SK-N-SH (cell line): ENCODE measurements around the gene ERGIC1. TPM values are rescaled to one million over a fixed set of nuclear protein-coding genes. Genes with fewer than 3 reads are reported as not detected.

Experiments used
- CTCF ChIA-PET: fragments of 300-600, 350-600 bp; formaldehyde crosslinking; extraction: SDS; loops from one replicate; lab custom pipeline; 2021; lab: Yijun Ruan, JAX
- POLR2A ChIA-PET: fragments of 350-600 bp; sonication (Branson Sonifier 250); formaldehyde crosslinking; extraction: SDS; loops from one replicate; lab custom pipeline; 2020; ENCODE audit warnings: antibody characterized with exemption, inconsistent platforms; lab: Yijun Ruan, JAX
- DNase-seq: peaks from one replicate; pipeline ENCODE4 v3.0.0; 2012
- H2AFZ ChIP-seq: fragments of 200-600 bp; sonication (generic); 2 replicates; pipeline ENCODE4 v1.8.1; 2016; ENCODE audit warnings: antibody characterized with exemption, mild to moderate bottlenecking, low read depth
- H3F3A ChIP-seq: fragments of 200-600 bp; sonication (generic); replicated peaks from 2 replicates; pipeline ENCODE3; 2016; ENCODE audit warnings: antibody characterized with exemption, mild to moderate bottlenecking; ENCODE audit not compliant: insufficient read depth
- H3K27ac ChIP-seq, 2 experiments: fragments of 200-500 bp in 1 of 2; fragments of 200-600 bp in 1 of 2; sonication (Bioruptor generic) in 1 of 2; sonication (generic), shearing (Covaris generic) in 1 of 2; 2 replicates each; pipeline versions ENCODE4 v1.5.1 to v1.6.1; 2014 to 2016; ENCODE audit warnings: low read depth in 2 of 2, inconsistent platforms in 1 of 2, low read length in 1 of 2, mild to moderate bottlenecking in 1 of 2, mixed read lengths in 1 of 2
- H3K27me3 ChIP-seq: fragments of 200-600 bp; sonication (generic), shearing (Covaris generic); 2 replicates; pipeline ENCODE4 v1.6.1; 2016; ENCODE audit warnings: mixed run types; ENCODE audit not compliant: insufficient read depth
- H3K36me3 ChIP-seq, 2 experiments: fragments of 200-500 bp in 1 of 2; fragments of 200-600 bp in 1 of 2; sonication (Bioruptor generic) in 1 of 2; sonication (generic) in 1 of 2; replicated peaks in 1 of 2; 2 replicates each; pipeline versions ENCODE3 to v1.5.1; 2014 to 2016; ENCODE audit warnings: low read length in 1 of 2, mild to moderate bottlenecking in 1 of 2; ENCODE audit not compliant: insufficient read depth in 2 of 2, control insufficient read depth in 1 of 2
- H3K4me1 ChIP-seq, 2 experiments: fragments of 200-500 bp in 1 of 2; fragments of 200-600 bp in 1 of 2; sonication (Bioruptor generic) in 1 of 2; sonication (generic), shearing (Covaris generic) in 1 of 2; 2 replicates each; pipeline versions ENCODE4 v1.5.1 to v1.6.1; 2014 to 2016; ENCODE audit warnings: low read depth in 1 of 2, low read length in 1 of 2, mixed run types in 1 of 2; ENCODE audit not compliant: insufficient read depth in 2 of 2, control insufficient read depth in 1 of 2
- H3K4me2 ChIP-seq: fragments of 200-600 bp; sonication (generic), shearing (Covaris generic); 2 replicates; pipeline ENCODE4 v1.6.1; 2017; ENCODE audit warnings: mixed run types
- H3K4me3 ChIP-seq, 2 experiments: fragments of 200-500 bp in 1 of 2; fragments of 200-600 bp in 1 of 2; sonication (Bioruptor generic) in 1 of 2; sonication (generic), shearing (Covaris generic) in 1 of 2; 2 replicates each; pipeline versions ENCODE4 v1.5.1 to v1.8.1; 2014 to 2016; ENCODE audit warnings: low read depth in 2 of 2, inconsistent platforms in 1 of 2, low read length in 1 of 2, mild to moderate bottlenecking in 1 of 2, mixed read lengths in 1 of 2, moderate library complexity in 1 of 2
- H3K79me2 ChIP-seq: fragments of 200-600 bp; sonication (generic); 2 replicates; pipeline ENCODE4 v1.8.1; 2017; ENCODE audit warnings: mild to moderate bottlenecking; ENCODE audit not compliant: insufficient read depth
- H3K9ac ChIP-seq: fragments of 200-600 bp; sonication (generic); 2 replicates; pipeline ENCODE4 v1.6.1; 2017; ENCODE audit warnings: mixed run types
- H3K9me2 ChIP-seq: fragments of 200-600 bp; sonication (generic); 2 replicates; pipeline ENCODE4 v1.6.1; 2017; ENCODE audit warnings: mixed run types
- H3K9me3 ChIP-seq: fragments of 200-600 bp; sonication (generic); 2 replicates; pipeline ENCODE4 v1.6.1; 2017; ENCODE audit warnings: mixed run types, mild to moderate bottlenecking, moderate library complexity
- H4K20me1 ChIP-seq: fragments of 200-600 bp; sonication (generic); 2 replicates; pipeline ENCODE4 v1.6.1; 2017; ENCODE audit warnings: mild to moderate bottlenecking, mixed run types; ENCODE audit not compliant: insufficient read depth
- CTCF ChIP-seq: fragments of 200-600 bp; sonication (generic); IDR thresholded peaks from 2 replicates; pipeline ENCODE4 v1.6.1; 2017; ENCODE audit warnings: antibody characterized with exemption, mild to moderate bottlenecking, moderate library complexity
- FOSL2 ChIP-seq: IDR thresholded peaks from 2 replicates; pipeline ENCODE4 v1.4.0; 2012; ENCODE audit warnings: low read depth, mild to moderate bottlenecking, moderate library complexity, borderline replicate concordance
- GATA2 ChIP-seq: sonication (generic); formaldehyde crosslinking; IDR thresholded peaks from 2 replicates; pipeline ENCODE4 v1.5.0; 2020; ENCODE audit warnings: mild to moderate bottlenecking, missing genetic modification reagents
- IRF3 ChIP-seq: fragments of 150-350 bp; IDR thresholded peaks from 2 replicates; pipeline ENCODE4 v1.6.1; 2016; ENCODE audit warnings: mild to moderate bottlenecking, low read depth, low read length
- MEF2A ChIP-seq: IDR thresholded peaks from 2 replicates; pipeline ENCODE4 v1.4.0; 2012; ENCODE audit warnings: low read depth, borderline replicate concordance
- NFIC ChIP-seq: IDR thresholded peaks from 2 replicates; pipeline ENCODE4 v1.4.0; 2012; ENCODE audit warnings: borderline replicate concordance
- NRF1 ChIP-seq: IDR thresholded peaks from 2 replicates; pipeline ENCODE4 v1.6.1; 2012; ENCODE audit warnings: low read depth, mild to moderate bottlenecking, low read length
- POLR2AphosphoS5 ChIP-seq: IDR thresholded peaks from 2 replicates; pipeline ENCODE4 v1.6.1; 2012; ENCODE audit warnings: low read depth, low read length
- RCOR1 ChIP-seq: fragments of 150-350 bp; IDR thresholded peaks from 2 replicates; pipeline ENCODE4 v1.6.1; 2017; ENCODE audit warnings: antibody characterized with exemption, low read length
- RFX5 ChIP-seq: IDR thresholded peaks from 2 replicates; pipeline ENCODE4 v1.6.1; 2012; ENCODE audit warnings: mild to moderate bottlenecking, improper control_type of control experiment, low read length
- RXRA ChIP-seq: IDR thresholded peaks from 2 replicates; pipeline ENCODE4 v1.4.0; 2012; ENCODE audit warnings: low read depth, mild to moderate bottlenecking, borderline replicate concordance
- SMC3 ChIP-seq: IDR thresholded peaks from 2 replicates; pipeline ENCODE4 v1.6.1; 2012; ENCODE audit warnings: low read depth, low read length, improper control_type of control experiment
- ZBTB33 ChIP-seq: IDR thresholded peaks from 2 replicates; pipeline ENCODE4 v1.4.0; 2012; ENCODE audit warnings: low read depth, borderline replicate concordance
- WGBS: methylation state at CpG from one replicate; pipeline ENCODE4 v1.1.6; 2017; ENCODE audit warnings: low lambda C conversion rate; 5-methylcytosine and 5-hydroxymethylcytosine counted together
- polyA plus RNA-seq, 3 experiments: library from polyadenylated mRNA; depleted of rRNA; stranded (reverse); fragments of >200 nt; gene quantifications; 2 replicates each; pipeline ENCODE4 v1.2.3, GENCODE V29; 2012
- TF ChIP-seq, protein P1 (sequence below): IDR thresholded peaks from 2 replicates; pipeline ENCODE4 v1.4.0; 2012; ENCODE audit warnings: low read depth, borderline replicate concordance

The ERGIC1 gene
- polyA plus RNA-seq, 1 of the 3 experiments (the other 2 are of a cell fraction), result 101 TPM

DNA sequence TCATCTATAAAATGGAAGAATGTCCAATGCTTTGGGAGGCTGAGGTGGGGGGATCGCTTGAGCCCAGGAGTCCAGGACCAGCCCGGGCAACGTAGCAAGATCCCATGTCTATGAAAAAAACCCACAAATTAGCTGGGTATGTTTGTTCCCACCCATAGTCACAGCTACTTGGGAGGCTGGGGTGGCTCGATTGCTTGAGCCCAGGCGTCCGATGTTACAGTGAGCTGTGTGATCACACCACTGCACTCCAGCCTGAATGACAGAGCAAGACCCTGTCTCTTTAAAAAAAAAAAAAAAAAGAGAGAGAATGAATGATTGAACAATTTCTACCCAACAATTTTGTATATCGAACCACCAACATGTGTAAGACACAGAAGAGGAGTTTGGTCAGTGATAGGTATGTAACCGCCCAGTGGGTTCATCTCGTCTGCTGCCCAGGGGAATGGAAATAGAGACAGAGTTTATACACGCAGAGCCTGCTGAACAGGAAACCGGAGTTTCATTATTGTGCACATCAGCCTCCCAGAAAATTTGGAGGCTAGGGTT lies 26.2 kb upstream of the ERGIC1 start:
- no peaks in the 10 kb centered on the region for H4K20me1 ChIP-seq
- no peak overlapping the region for H3K4me3 ChIP-seq
- ChIA-PET CTCF (no interaction called here), POLR2A (no interaction called here)
- H3K36me3 ChIP-seq, result no peaks in the 10 kb centered on the region
- no peak overlapping the region for H3K27ac ChIP-seq
- no peaks in the 10 kb centered on the region for H3K27me3 ChIP-seq
- no peaks in the 10 kb centered on the region for H3K4me1 ChIP-seq
- DNase-seq, result no peak
- no peak overlapping the region for H3K9ac ChIP-seq
- no peak overlapping the region; the same call in 1 of the 2 replicates for H2AFZ ChIP-seq
- peaks cover 3% of the 10 kb centered on the region for H3F3A ChIP-seq
- H3K4me2 ChIP-seq, result no peak overlapping the region
- H3K9me2 ChIP-seq, result no peaks in the 10 kb centered on the region
- no peaks in the 10 kb centered on the region for H3K79me2 ChIP-seq
- WGBS, result 89% methylated on average over 11 of the region's 11 CpGs
- TF ChIP-seq MEF2A (no peak), NRF1 (no peak), RFX5 (no peak), ZBTB33 (no peak), SMC3 (no peak), CTCF (no peak), RCOR1 (no peak), GATA2 (CRISPR knock-in tag) (no peak), NFIC (no peak), RXRA (no peak), IRF3 (no peak), POLR2AphosphoS5 (no peak), FOSL2 (no peak)
- TF ChIP-seq, protein P1, sequence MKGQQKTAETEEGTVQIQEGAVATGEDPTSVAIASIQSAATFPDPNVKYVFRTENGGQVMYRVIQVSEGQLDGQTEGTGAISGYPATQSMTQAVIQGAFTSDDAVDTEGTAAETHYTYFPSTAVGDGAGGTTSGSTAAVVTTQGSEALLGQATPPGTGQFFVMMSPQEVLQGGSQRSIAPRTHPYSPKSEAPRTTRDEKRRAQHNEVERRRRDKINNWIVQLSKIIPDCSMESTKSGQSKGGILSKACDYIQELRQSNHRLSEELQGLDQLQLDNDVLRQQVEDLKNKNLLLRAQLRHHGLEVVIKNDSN, result no peak
- H3K9me3 ChIP-seq, result no peaks in the 10 kb centered on the region
